HuH-7.5 (cell line): Measurements from ENCODE around the gene MAP2K4.

ENCODE experiments used
- DNase-seq: peaks from one replicate; pipeline ENCODE4 v3.0.0; 2011; ENCODE audit warnings: low spot score

The MAP2K4 gene

GRCh38 chr17:12037970-12038369 lies 17.3 kb downstream of the MAP2K4 start:
- no peak for DNase-seq

- DNase-seq: no peak
Measured at GRCh38 chr17:12040478-12040877, 19.8 kb downstream of the MAP2K4 start.

- DNase-seq: no peak
Measured at GRCh38 chr17:12041312-12041711, 20.6 kb downstream of the MAP2K4 start.

GRCh38 chr17:12043702-12044101 lies 23.0 kb downstream of the MAP2K4 start:
- DNase-seq: no peak

GRCh38 chr17:12046786-12047185 lies 26.1 kb downstream of the MAP2K4 start:
- DNase-seq: no peak

GRCh38 chr17:12047681-12048376 lies 27.2 kb downstream of the MAP2K4 start:
- no peak for DNase-seq

GRCh38 chr17:12048843-12049473 lies 28.3 kb downstream of the MAP2K4 start:
- no peak for DNase-seq

GRCh38 chr17:12050646-12051225 lies 30.1 kb downstream of the MAP2K4 start:
- DNase-seq: no peak

- no peak for DNase-seq
Measured at GRCh38 chr17:12053552-12053951, 32.9 kb downstream of the MAP2K4 start.

GRCh38 chr17:12055889-12056288 lies 35.2 kb downstream of the MAP2K4 start:
- DNase-seq: no peak

GRCh38 chr17:12057520-12057919 lies 36.8 kb downstream of the MAP2K4 start:
- no peak for DNase-seq

- DNase-seq: no peak
Measured at GRCh38 chr17:12058535-12058934, 37.9 kb downstream of the MAP2K4 start.

GRCh38 chr17:12062249-12062648 lies 41.6 kb downstream of the MAP2K4 start:
- DNase-seq: no peak

- DNase-seq: no peak
Measured at GRCh38 chr17:12064395-12064794, 43.7 kb downstream of the MAP2K4 start.

GRCh38 chr17:12067485-12067884 lies 46.8 kb downstream of the MAP2K4 start:
- DNase-seq: no peak

- no peak for DNase-seq
Measured at GRCh38 chr17:12068946-12069345, 48.3 kb downstream of the MAP2K4 start.

- no peak for DNase-seq
Measured at GRCh38 chr17:12070561-12070960, 49.9 kb downstream of the MAP2K4 start.

- no peak for DNase-seq
Measured at GRCh38 chr17:12074346-12074745, 53.7 kb downstream of the MAP2K4 start.

GRCh38 chr17:12077773-12078172 lies 57.1 kb downstream of the MAP2K4 start:
- DNase-seq: no peak

- no peak for DNase-seq
Measured at GRCh38 chr17:12078791-12079190, 58.1 kb downstream of the MAP2K4 start.

GRCh38 chr17:12081720-12082119 lies 61.0 kb downstream of the MAP2K4 start:
- no peak for DNase-seq

GRCh38 chr17:12085076-12085949 lies 64.6 kb downstream of the MAP2K4 start:
- no peak for DNase-seq

GRCh38 chr17:12088035-12088434 lies 67.4 kb downstream of the MAP2K4 start:
- no peak for DNase-seq
